ENCODE data around the gene CAPRIN2. TPM values are rescaled to one million over a fixed set of nuclear protein-coding genes. Genes with fewer than 3 reads are reported as not detected.

CAPRIN2 gene
- total RNA-seq, 1 experiment from 2014 or later, result 6.2 TPM

DNA sequence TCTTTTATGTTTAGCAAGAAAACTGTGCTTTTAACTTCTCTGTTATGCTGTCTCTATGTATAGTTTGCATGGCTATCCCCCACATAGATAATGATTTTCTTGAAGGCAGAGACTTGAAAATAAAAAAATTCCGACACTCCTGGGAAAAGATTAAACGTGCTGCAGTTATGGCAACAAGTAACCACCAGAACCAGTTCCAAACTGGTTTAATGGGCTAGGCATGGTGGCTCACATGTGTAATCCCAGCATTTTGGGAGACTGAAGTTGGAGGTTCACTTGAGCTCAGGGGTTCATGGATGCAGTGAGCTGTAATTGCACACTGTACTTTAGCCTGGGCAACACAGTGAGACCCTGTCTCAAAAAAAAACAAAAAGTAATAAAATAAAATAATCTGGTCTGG lies 15.1 kb upstream of the CAPRIN2 start:
- in situ Hi-C loops (cut with HindIII; ENCODE audit: low pct_unique_long_range_greater_than_20kb, low sequenced_read_pairs), result no loop called here
- no peak for DNase-seq (ENCODE audit: low read depth)

DNA sequence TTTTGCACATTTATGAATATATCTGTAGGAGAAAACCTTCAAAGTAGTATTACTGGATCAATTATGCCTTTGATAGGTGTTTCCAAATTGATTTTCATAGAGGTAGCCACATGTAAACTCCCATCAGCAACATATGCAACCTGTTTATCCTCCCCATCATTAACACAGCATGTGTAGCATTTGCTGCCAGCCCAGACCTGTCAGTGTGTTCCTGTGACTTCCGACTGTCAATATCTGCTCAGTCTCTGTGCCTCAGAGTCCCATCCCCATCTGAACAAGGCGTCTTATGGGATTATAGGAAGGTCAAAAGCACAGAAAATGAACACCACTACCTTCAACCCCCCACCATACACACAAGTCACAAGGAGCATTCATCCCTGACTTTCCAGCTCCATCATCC lies 9.5 kb upstream of the CAPRIN2 start:
- DNase-seq (ENCODE audit: low read depth), result no peak
- in situ Hi-C loops (cut with HindIII; ENCODE audit: low pct_unique_long_range_greater_than_20kb, low sequenced_read_pairs), result no loop called here

DNA sequence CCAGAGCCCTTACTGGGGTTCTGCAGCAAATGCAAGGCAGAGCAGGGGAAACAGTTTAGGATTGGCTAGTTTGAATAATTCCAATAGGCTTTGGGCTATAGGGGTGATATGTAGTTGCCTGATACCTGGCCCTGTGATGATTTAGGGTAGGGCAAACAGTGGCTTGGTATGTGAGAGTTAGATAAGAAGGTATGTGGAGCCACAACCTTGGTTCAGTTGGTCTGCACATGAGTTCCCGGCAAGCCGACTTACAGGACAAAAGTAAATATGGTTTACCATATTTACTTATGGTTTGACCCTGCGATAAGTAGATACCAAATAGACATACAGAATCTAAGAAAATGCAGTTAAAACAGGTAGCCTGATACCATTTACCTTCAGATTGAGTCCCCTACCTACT lies 8.3 kb upstream of the CAPRIN2 start:
- no peak for DNase-seq (ENCODE audit: low read depth)
- in situ Hi-C loops (cut with HindIII; ENCODE audit: low pct_unique_long_range_greater_than_20kb, low sequenced_read_pairs), result no loop called here

DNA sequence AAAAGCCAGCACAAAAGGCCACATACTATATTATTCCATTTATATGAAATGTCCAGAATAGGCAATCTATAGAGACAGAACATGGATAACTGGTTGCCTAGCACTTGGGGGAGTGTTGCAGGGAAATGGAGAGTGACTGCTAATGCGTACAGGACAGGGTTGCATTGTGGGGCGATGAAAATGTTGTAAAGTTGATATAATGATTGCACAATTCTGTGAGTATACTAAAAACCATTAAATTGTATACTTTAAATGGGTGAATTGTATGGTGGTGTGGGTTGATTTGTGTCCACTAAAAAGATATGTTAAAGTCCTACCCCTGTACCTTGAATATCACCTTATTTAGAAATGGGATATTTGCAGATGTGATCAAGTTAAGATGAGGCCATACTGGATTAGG lies 7.0 kb upstream of the CAPRIN2 start:
- no peak for DNase-seq (ENCODE audit: low read depth)
- in situ Hi-C loops (cut with HindIII; ENCODE audit: low pct_unique_long_range_greater_than_20kb, low sequenced_read_pairs), result no loop called here

DNA sequence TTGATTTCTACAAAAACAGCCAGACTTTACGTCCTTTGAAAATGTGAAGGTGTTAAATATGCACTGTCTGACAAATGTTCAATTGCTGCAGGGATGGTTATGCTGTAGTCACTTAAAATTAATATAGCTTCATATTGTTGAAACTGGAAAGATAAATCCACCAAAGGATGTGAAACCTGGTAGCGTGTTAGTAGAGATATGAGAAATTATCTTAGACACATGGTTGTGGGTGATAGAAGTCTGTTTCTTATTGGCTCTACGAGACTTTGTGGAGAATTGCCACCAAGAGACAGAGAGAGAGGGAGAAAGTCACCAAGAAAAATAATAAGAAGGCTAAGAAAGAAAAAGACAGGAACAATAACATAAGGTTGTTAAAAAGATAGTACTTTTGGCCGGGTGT lies 2.6 kb upstream of the CAPRIN2 start:
- in situ Hi-C loops (cut with HindIII; ENCODE audit: low pct_unique_long_range_greater_than_20kb, low sequenced_read_pairs), result no loop called here

DNA sequence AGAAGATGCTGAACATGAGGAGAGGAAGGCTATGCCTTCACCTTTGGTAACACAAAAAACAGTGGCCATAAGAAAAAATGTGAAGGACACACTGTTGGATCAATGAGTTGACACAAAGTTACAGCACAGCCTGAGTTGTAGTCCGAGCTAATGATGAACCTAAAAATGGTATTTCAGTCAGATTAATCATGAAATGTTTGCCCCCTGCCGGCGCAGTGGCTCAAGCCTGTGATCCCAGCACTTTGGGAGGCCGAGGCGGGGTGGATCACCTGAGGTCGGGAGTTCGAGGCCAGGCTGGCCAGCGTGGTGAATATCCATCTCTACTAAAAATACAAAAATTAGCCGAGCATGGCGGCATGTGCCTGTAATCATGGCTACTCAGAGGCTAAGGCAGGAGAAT lies 1.3 kb upstream of the CAPRIN2 start:
- no peak for DNase-seq (ENCODE audit: low read depth)
- in situ Hi-C loops (cut with HindIII; ENCODE audit: low pct_unique_long_range_greater_than_20kb, low sequenced_read_pairs), result no loop called here

More for the DNA sequence above, 2.6 kb upstream of the CAPRIN2 start:
- DNase-seq (ENCODE audit: low read depth), result no peak

DNA sequence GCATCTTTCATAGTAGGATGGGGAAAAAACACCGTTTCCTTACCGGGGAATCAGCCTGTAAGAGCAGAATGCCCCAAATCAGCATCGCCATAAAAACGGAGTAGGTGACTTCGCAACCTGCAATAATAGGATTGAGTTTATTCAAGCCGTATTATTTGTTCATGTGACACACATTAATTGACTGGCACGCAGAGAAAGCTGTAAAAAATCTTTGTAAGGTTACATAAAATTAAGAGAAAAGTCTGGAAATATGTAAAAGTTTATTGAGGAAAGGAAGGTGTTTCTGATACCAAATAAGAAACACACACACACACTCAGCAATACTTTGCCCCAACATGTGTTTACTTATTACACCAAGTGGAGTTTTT lies 628 bp upstream of the CAPRIN2 start:
- in situ Hi-C loops (cut with HindIII; ENCODE audit: low pct_unique_long_range_greater_than_20kb, low sequenced_read_pairs), result no loop called here
- DNase-seq (ENCODE audit: low read depth), result no peak

DNA sequence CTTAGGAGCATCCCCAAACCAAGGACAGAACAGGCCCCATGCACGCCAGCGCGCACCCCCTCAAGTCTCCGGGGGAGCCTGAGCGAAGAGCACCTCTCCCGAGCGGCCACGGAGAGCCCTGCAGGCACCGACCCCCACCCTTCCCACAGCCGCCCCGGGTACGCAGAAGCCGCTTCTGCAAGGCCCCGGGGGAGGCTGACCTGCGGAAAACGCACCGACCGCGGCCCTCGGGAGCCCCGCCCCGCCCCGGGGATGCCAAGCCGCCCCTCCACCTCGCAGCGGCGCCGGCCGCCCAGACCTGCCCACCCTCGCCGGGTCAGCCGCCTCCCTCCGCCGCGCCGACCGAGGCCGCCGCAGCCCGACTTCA lies 385 bp downstream of the CAPRIN2 start:
- no peak for DNase-seq (ENCODE audit: low read depth)
- in situ Hi-C loops (cut with HindIII; ENCODE audit: low pct_unique_long_range_greater_than_20kb, low sequenced_read_pairs), result no loop called here

DNA sequence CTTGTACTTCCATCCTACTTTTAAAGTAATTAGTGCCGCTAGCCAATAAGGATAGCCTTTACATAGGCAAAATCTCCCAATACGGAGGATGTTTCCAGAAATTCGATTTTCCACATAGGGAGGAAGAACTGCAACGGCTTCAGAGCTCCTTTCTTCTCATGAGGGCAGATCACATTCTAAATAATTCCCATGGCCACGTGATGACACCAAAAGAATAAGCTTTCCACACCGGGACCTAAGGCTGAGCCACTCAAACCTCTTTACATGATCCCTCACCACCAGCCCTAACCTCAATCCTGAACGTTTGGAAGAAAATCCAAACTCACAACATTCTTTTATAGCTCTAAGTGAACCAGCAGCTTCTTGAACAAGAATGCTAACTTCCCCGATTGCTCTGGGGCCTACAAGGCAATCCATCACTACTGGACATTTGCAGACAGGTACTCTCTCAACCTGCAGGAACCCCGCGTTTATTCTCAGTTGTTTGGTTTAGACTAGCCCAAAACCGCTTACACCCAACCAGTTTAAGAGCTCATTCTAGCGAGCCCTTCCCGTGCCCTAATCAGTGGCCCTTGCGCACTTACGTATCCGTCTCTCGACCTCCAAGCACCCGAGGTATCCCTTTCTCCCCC lies 884 bp downstream of the CAPRIN2 start:
- peak; percentile 48 for DNase-seq (ENCODE audit: low read depth)
- in situ Hi-C loops (cut with HindIII; ENCODE audit: low pct_unique_long_range_greater_than_20kb, low sequenced_read_pairs), result no loop called here

DNA sequence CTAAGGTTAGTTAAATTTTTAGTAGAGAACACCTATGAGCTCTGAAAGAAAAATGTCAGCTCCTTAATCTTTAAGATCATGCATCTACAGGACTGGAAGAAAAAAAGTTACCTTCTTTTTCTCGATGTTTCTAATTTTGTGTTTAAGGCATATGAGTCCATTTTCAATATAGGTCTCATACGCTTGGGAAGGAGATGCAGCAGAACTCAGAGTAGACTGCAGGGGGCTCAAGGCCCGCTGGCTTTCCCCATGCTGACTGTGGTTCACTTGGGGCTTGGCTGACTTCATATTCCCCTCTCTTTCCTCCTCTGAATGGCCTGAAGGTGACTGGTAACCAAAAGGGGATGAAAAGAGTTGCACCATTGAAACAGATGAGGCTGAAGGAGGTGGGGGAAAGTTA lies 1.5 kb downstream of the CAPRIN2 start:
- DNase-seq (ENCODE audit: low read depth), result peak; percentile 22
- in situ Hi-C loops (cut with HindIII; ENCODE audit: low pct_unique_long_range_greater_than_20kb, low sequenced_read_pairs), result no loop called here

DNA sequence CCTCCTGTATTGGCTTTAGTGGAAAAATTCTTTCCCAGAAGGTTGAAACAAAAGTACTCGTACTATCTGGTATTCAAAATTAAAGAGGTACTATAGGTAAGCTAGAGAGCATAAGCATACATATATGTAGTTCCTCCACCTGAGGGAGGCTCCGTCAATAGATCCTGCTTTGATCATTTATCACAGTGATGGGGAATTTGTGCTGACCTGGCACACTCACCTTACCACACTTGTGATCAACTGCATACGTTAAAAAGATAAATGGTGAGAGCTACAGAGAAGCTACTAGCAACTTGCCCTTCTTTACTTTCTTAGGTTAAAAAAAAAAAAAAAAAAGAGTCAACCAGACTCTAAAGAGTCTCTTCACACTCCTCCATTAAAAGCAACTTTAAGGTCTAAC lies 2.5 kb downstream of the CAPRIN2 start:
- in situ Hi-C loops (cut with HindIII; ENCODE audit: low pct_unique_long_range_greater_than_20kb, low sequenced_read_pairs), result no loop called here
- DNase-seq (ENCODE audit: low read depth), result no peak

DNA sequence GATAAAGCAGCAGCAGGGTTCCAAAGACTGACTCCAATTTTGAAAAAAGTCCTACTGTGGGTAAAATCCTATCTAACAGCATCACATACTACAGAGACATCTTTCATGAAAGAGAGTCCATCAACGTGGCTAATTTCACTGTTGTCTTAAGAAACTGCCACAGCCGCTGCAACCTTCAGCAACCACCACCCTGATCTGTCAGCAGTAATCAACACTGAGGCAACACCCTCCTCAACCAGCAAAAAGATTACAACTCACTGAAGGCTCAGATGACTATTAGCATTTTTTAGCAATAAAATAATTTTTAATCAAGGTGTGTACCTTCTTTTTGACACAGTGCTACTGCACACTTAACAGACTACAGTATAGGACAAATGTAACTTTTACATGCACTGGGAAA lies 6.6 kb downstream of the CAPRIN2 start:
- in situ Hi-C loops (cut with HindIII; ENCODE audit: low pct_unique_long_range_greater_than_20kb, low sequenced_read_pairs), result no loop called here
- DNase-seq (ENCODE audit: low read depth), result no peak

DNA sequence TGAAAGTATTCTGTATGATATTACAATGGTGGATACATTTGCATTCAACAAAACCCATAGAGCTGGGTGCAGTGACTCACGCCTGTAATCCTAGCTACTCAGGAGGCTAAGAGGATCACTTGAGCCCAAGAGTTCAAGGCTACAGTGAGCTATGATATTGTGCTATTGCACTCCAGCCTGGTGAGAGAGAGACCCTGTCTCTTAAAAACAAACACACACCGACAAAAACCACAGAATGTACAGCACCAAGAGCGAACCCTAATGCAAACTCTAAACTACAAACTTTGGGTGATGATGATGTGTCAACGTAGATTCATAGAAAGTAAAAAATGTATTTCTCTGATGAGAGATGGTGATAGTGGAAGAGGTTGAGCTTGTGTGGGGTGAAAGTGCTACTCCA lies 8.6 kb downstream of the CAPRIN2 start:
- DNase-seq (ENCODE audit: low read depth), result no peak
- in situ Hi-C loops (cut with HindIII; ENCODE audit: low pct_unique_long_range_greater_than_20kb, low sequenced_read_pairs), result no loop called here

DNA sequence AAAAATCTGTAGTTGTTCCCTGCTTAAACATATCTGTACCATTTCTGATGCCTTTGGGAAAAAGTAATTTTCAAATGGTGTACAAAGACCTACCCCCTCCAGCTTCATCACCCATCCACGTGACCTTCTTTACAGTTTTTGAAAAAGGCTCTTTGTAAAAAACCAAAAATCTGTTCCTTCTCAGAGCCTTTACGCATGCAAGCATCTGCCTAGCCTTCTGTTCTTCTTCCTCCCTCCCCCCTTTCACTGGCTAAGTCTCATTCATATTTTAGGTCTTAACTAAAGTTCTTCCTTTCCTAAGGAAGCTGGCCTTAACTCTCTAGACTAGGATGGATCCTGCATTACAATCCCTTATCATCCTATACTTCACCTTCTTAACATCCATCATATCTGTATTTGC lies 10.4 kb downstream of the CAPRIN2 start:
- DNase-seq (ENCODE audit: low read depth), result no peak
- in situ Hi-C loops (cut with HindIII; ENCODE audit: low pct_unique_long_range_greater_than_20kb, low sequenced_read_pairs), result no loop called here

DNA sequence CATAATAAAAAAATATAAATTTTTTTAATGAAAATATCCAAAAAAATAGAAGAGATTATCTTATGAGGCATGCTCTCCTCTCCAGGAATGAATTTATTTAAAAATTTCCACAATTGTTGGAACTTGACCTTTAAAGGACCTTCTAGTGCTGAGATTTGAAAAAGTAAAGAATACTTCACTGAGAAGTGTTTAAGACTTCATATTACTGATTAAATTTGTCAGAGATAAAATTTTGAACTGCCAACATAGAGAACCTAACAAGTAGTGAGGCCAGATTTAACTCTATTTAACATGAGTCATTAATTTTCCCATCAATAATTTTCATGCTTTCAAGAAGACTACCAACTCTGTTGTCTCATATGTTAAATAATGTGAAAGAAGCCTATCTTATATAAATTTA lies 14.5 kb downstream of the CAPRIN2 start:
- no peak for DNase-seq (ENCODE audit: low read depth)
- in situ Hi-C loops (cut with HindIII; ENCODE audit: low pct_unique_long_range_greater_than_20kb, low sequenced_read_pairs), result no loop called here

DNA sequence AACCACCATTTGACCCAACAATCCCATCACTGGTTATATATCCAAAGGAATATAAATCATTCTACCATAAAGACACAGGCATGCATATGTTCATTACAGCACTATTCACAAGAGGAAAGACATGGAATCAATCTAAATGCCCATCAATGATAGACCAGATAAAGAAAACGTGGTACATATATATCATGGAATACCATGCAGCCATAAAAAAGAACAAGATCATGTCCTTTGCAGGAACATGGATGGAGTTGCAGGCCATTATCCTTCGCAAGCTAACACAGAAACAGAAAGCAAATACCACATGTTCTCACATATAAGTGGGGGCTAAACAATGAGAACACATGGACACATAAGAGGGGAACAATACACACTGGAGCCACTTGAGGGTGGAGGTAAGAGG lies 15.7 kb downstream of the CAPRIN2 start:
- DNase-seq (ENCODE audit: low read depth), result no peak
- in situ Hi-C loops (cut with HindIII; ENCODE audit: low pct_unique_long_range_greater_than_20kb, low sequenced_read_pairs), result no loop called here

DNA sequence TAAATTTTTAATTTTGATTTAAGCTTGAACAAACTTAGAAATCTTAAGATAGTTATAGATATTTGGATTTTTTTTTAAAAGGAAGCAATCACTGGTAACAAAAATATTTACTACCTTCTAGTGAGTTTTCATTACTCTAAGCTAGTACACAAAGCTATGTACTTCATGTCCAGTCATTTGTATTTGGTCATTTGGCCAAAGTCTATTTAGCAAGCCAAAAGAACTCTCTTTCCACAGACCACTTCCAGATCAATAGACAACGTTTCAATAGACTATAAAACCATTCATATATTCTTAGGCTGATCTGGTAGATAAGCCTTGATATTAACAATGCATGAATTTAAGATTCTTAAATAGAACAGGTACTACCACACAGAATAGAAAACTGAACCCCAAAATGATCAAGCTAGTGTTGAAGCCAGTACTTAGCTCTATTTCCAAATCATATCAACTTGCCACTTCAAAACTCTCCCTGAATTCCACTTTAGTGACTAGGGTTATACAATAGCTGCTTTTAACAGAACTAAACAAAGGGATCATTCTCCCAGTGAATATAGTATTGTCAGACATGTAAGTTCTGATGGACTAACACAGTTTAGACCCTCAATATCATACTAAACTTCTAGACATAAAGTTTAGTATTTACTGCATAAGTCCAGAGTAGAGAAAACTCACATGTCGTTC lies 21.7 kb downstream of the CAPRIN2 start:
- in situ Hi-C loops (cut with HindIII; ENCODE audit: low pct_unique_long_range_greater_than_20kb, low sequenced_read_pairs), result no loop called here
- no peak for DNase-seq (ENCODE audit: low read depth)

DNA sequence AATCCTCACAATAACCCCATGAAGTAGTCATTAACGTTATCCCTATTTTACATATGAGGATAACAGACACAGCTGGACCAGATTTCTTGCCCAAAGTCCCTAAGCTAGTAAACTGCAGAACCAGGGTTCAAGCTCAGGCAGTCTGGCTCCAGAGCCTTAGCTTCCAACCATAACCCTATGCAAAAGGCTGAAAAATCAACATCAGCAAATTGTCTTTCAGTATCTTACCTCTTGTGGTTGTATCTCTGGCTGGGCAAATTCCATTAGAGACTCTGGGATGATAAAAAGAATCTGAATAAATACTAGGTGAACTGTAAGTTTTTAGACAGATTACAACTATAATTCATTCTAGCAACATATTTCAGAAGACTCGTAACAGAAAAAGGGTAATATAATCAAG lies 24.7 kb downstream of the CAPRIN2 start:
- DNase-seq (ENCODE audit: low read depth), result no peak
- in situ Hi-C loops (cut with HindIII; ENCODE audit: low pct_unique_long_range_greater_than_20kb, low sequenced_read_pairs), result no loop called here

DNA sequence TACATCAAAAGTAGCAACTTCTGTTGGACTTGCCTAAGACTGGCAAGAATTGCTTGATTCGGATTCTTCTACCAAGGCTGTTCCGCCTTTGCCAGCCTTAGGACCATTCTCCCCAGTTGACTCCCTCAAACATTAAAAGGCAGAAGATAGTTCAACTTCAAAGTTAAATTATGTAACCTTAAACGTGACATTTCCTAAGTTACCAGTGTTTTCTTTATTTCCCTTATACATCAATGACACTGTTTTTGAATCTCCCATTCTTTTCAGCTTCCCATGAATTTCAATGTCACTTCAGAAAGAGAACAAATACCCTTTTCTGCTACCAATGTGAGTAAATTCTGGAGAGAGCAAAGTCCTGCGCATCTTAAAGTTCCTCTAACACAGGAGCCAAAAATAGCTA lies 25.2 kb downstream of the CAPRIN2 start:
- in situ Hi-C loops (cut with HindIII; ENCODE audit: low pct_unique_long_range_greater_than_20kb, low sequenced_read_pairs), result no loop called here

DNA sequence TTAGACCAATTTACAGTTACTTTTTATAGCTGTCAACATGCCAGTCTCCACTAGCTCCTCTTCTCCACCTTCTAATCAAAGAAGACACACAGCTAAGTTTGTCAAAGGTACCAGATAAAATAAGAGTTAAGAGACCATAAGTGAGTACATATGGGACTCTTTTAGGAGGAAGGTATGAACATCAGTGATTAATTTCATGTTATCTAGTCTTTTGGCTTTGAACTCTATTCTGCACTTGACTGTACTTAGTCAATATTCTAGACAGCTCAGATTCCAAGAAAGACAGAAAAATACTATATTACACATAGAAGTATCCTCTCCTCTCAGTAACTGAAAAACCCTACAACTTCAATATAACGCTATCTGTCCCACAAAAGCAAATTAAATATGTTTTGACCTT lies 28.1 kb downstream of the CAPRIN2 start:
- in situ Hi-C loops (cut with HindIII; ENCODE audit: low pct_unique_long_range_greater_than_20kb, low sequenced_read_pairs), result no loop called here
- no peak for DNase-seq (ENCODE audit: low read depth)

More for the DNA sequence above, 25.2 kb downstream of the CAPRIN2 start:
- no peak for DNase-seq (ENCODE audit: low read depth)
